C1 segment of cervical spinal cord (tissue), 14 donors: ENCODE measurements around the gene SIL1.
A peak's percentile ranks its signal among the peaks of the same experiment; 100 is the strongest.

Source experiments
- DNase-seq, 14 donors: peaks; one replicate each; lab custom pipeline; 2025; lab: John Stamatoyannopoulos, UW

SIL1 gene

GRCh38 chr5:139146809-139147482 lies 51.2 kb downstream of the SIL1 start:
- no peak for DNase-seq

- peak in 1 of 14 donors; percentile 31 for DNase-seq
These were observed 56.5 kb downstream of the SIL1 start for GRCh38 chr5:139141446-139142204.

GRCh38 chr5:139140591-139141071 lies 57.5 kb downstream of the SIL1 start:
- peak in 4 of 14 donors; percentile 20 to 55 (median 35) for DNase-seq

DNA sequence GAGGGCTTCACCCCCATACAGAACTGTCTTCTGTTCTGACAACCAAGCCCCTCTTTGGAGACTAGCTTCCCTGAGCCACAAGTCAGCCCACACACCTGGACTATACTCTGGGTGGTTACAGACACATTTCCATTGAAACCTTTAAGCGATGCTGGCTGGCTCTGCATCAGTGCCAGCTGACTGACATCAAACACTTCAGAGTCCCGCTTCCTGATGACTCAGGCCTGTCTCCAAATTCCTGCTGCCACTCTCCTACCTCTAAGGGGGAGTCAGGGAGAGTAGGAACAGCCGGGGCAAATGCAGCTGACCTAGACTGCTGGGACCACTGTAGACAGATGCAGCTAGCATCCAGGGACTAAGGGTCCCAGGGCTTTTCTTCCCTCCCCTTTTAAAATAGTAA lies 59.4 kb downstream of the SIL1 start:
- peak in 1 of 14 donors; percentile 10 for DNase-seq

DNA sequence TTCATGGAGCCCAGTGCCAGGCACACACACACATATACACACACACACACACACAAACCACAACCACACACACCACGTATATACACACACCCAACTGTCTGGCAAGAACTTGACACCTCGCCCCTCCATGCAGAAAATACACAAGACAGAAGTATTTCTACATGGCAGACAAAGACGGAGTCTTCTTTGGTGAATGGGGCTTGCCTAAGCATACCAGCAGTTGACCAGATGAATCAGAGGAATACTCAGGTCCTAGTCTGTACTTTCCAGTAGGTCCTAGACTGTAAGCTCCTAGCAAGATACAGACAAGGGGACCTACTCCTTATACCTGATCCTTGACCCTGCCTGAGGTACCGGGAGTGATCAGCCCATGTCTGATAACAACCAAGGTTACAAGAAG lies 60.1 kb downstream of the SIL1 start:
- no peak for DNase-seq

DNA sequence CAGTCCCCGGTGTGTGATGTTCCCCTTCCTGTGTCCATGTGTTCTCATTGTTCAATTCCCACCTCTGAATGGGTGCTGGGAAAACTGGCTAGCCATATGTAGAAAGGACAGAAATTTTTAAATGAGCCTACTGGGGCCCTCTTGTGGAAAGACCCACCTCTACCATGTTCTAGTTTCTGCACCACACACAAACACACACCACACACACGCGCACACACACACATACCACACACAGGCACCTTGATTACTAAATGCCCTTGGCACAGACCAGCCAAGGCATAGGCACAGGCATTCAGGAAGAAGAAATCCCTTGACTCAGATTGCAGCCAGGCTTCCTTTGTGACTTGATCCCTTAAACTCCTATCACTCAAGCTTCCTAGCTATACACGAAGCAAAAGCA lies 60.5 kb downstream of the SIL1 start:
- DNase-seq = peak in 2 of 14 donors; percentile 8 to 22

DNA sequence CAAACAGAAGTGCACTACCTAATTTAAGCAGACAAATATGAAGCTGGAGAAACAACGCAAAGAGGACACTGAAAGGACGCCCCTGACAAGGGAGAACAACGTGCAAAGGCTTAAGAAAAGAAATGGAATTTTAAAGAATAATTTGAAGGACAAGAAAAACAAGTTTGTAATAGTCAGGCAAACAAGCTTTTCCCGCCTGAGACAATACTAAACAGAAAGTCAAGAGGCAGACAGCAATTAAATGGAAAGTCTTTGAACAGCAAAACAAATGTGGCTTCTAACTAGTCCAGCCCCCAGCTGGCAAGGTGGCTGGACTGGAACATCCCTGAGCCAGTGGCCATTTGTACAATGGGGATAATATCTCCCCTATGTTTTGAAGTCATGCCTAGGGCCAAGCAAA lies 63.3 kb downstream of the SIL1 start:
- no peak for DNase-seq

GRCh38 chr5:139133282-139133681 lies 64.9 kb downstream of the SIL1 start:
- no peak for DNase-seq

GRCh38 chr5:139132515-139132914 lies 65.7 kb downstream of the SIL1 start:
- peak in 2 of 14 donors; percentile 26 to 59 for DNase-seq

- DNase-seq = peak in 2 of 14 donors; percentile 25 to 72
These were observed 66.2 kb downstream of the SIL1 start for GRCh38 chr5:139131921-139132432.

DNA sequence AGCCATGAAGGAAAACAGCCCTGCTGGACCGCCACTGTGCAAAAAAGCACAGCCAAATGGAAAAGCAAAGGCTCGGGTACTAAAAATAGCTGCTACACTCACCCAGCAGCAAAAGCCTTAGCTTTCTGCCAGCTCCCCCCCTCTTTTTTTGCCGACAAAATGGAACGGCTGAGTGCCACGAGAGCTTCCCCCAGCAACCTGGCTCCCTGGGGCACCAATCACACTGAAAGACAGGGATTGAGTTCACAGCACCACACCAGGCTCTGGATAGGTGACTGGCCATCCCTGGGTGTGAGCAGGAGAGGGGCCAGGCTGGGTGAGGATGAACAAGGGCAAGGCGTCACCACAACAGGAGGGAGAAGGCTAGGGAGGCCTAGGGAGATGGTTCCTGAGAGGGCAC lies 66.7 kb downstream of the SIL1 start:
- DNase-seq = peak in 11 of 14 donors; percentile 38 to 94 (median 62)

DNA sequence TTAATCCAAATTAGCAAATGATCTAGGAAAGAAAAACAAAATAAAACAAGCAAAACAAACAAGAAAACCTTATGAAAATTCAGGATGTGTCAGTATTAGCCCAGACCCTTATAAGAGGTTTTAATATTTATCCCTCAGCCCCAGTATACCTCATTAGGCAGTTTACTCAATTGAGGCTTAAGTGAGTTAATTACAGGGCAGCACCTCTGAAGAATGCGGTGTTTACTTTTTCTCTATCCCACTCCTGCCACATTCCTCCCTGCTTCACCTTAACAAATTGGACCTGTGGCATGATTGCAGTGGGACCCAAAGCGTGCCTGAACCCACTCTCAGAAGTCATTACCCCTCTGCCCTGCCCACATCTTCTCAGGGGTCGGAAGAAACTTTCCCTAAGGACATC lies 67.1 kb downstream of the SIL1 start:
- no peak for DNase-seq

- DNase-seq = no peak
These were observed 68.0 kb downstream of the SIL1 start for GRCh38 chr5:139130214-139130613.

DNA sequence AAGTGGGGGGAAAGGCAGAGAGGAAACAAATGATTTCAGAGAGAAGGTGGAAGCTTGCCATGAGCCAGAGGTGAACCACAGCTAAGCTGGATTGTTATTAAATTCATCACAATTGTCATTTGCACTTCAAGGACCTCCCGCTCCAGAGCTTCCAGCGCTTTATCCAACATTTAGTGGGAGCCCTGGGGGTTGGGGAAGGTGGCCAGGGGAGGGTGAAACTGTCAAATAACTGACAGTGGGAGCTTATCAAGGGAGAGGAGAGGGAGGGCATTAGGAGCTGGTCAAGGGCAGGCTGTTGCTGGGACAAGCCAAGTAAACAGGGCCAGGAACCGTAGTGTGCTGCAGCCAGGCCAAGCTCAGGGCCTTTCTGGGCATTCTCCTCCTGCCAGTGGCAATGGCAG lies 71.5 kb downstream of the SIL1 start:
- peak in 1 of 14 donors; percentile 56 for DNase-seq

DNA sequence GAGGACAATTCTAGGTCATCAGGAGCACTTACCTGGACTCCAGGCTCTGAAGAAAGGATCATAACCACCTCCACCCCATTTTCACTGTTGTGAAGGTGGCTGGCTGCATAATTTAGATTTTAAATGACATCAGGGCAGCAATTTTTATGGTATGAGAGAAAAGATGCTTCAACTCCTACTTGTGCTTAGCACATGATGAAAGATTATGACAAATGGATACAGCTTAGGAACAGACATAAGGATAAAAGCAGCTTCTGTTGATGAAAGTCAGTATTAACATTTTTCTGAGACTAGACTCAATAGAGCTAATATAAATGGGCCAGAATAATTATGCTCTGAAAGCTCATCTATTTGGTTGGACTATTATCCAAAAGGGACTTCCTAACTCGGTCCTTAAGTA lies 72.2 kb downstream of the SIL1 start:
- DNase-seq = no peak

GRCh38 chr5:139124774-139125520 lies 73.2 kb downstream of the SIL1 start:
- peak in 1 of 14 donors; percentile 14 for DNase-seq

GRCh38 chr5:139121120-139121519 lies 77.0 kb downstream of the SIL1 start:
- DNase-seq = no peak

GRCh38 chr5:139120521-139120920 lies 77.6 kb downstream of the SIL1 start:
- no peak for DNase-seq

DNA sequence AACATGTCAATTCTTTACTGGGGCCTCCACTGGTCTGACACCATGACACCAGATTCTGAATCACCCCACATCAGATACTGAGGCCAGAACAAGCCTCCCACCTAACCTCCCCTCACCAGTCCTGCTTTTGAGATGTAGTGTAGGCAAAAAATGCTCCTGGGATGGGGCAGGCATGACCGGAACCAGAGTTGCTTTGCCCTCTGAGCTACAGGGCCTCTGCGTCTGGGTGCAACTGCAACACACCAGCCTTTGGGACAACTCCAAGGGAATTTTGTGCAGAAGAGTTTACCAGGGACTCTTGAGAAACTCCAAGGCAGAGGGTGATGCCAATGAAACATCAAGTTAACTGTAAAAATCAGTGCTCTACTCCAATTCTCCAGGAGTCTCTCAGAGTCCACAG lies 79.4 kb downstream of the SIL1 start:
- no peak for DNase-seq

DNA sequence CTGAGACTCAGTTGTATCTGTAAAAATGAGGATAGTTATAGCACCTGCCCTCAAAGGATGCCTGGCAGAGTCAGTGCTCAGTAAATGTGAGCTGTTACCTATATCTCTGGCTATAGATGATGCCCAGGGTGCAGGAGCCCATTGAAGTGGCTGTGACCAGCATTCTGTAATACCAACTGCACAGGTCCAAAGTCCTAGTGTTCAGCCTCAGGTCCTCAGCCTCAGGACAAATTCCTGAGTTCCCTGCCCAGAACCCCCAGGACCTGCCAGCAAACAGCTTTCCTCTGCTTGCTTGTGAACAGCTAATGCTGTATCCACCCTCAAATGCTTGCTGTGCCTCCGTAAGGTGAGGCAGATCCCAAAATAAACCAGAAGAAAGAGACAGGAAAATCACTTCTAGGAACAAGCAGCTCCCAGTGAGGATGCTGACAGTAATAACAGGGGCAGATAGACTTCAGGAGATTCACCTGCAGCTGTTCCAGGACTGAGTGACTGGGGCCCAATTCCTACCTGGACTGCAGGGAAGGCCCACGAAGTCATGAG lies 80.8 kb downstream of the SIL1 start:
- DNase-seq = no peak

GRCh38 chr5:139116100-139116655 lies 82.0 kb downstream of the SIL1 start:
- DNase-seq = no peak
